ENCODE data around the gene SCD.

- TF ChIP-seq, protein P1, sequence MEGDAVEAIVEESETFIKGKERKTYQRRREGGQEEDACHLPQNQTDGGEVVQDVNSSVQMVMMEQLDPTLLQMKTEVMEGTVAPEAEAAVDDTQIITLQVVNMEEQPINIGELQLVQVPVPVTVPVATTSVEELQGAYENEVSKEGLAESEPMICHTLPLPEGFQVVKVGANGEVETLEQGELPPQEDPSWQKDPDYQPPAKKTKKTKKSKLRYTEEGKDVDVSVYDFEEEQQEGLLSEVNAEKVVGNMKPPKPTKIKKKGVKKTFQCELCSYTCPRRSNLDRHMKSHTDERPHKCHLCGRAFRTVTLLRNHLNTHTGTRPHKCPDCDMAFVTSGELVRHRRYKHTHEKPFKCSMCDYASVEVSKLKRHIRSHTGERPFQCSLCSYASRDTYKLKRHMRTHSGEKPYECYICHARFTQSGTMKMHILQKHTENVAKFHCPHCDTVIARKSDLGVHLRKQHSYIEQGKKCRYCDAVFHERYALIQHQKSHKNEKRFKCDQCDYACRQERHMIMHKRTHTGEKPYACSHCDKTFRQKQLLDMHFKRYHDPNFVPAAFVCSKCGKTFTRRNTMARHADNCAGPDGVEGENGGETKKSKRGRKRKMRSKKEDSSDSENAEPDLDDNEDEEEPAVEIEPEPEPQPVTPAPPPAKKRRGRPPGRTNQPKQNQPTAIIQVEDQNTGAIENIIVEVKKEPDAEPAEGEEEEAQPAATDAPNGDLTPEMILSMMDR (conservative IDR thresholded peaks at IDR 0.05) = no peak
- TF ChIP-seq EZH2 (IDR thresholded peaks at IDR 0.05; ENCODE audit: low read depth) = no peak
These were observed 17.1 kb downstream of the SCD start for GRCh38 chr10:100364175-100364574.

Measured in PC-9 (cell line).